ENCODE results near the gene CCL4.

GRCh38 chr17:36132421-36132831 is 28.8 kb downstream of the CCL4 start:
- TF ChIP-seq FOXK2 (IDR thresholded peaks at IDR 0.05) = no peak
- TF ChIP-seq FOXM1 (IDR thresholded peaks at IDR 0.05; ENCODE audit: borderline replicate concordance) = no peak
- no peak for TF ChIP-seq SP1 (IDR thresholded peaks at IDR 0.05)
- no peak for TF ChIP-seq BHLHE40 (IDR thresholded peaks at IDR 0.05; ENCODE audit: borderline replicate concordance)
- TF ChIP-seq SUZ12 (IDR thresholded peaks at IDR 0.05) = no peak
- no peak for TF ChIP-seq FOXA1 (IDR thresholded peaks at IDR 0.05)
- TF ChIP-seq ARNT (IDR thresholded peaks at IDR 0.05) = no peak
- no peak for TF ChIP-seq TARDBP (IDR thresholded peaks at IDR 0.05)
- TF ChIP-seq ELF4 (IDR thresholded peaks at IDR 0.05) = no peak
- TF ChIP-seq PKNOX1 (IDR thresholded peaks at IDR 0.05) = no peak
- no peak for TF ChIP-seq HDGF (IDR thresholded peaks at IDR 0.05; ENCODE audit: borderline replicate concordance)

Data from HEK293T (cell line).